ENCODE data around the gene GLG1.

The GLG1 gene

DNA sequence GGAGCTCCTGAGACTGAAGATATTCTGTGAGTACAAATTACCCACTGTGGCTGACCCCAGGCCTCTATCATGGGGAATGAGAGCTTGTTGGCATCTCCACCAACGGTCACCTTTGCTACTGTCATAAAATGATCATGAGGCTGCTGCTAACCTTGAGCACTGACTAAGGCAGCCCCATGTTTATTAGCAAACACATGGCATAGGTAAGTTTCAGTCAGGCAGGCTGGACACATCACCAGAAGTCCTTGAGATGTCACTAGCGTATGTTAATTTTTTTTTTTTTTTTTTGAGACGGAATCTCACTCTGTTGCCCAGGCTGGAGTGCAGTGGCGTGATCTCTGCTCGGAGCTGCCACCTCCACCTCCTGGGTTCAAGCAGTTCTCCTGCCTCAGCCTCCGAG, 1.5 kb upstream of the GLG1 start:
- no peak for DNase-seq

GRCh38 chr16:74607962-74608356, 1.0 kb upstream of the GLG1 start:
- no peak for DNase-seq

DNA sequence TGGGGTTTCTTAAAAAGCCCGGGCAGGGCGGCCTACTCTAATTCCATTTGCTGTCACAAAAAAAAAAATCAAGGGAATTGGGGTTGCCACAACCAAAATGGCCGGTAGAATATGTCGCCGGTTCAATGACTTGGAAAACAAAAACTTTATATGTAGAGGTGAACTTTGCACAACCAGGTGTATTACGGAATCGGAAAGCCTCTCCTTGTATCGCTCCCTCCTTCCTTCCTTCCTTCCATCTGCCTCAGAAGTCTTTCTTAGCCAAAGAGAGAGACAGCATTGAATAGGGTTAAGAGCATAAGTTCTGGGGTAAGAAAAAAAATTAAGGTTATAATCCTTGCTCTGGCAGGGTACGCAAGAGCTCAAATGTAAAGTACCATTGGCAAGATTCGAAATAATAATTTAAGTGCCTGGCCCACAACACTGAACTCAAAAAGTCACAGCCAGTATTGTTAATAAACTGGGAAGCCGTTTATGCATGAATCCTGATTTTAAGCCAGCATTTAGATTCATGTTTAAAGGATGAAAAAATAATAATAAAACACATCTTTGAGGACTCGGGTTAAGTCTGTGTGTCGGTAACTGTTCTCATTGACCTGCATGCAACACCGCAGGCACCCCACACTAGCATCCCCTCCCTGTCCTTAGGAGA, 522 bp upstream of the GLG1 start:
- DNase-seq: no peak

DNA sequence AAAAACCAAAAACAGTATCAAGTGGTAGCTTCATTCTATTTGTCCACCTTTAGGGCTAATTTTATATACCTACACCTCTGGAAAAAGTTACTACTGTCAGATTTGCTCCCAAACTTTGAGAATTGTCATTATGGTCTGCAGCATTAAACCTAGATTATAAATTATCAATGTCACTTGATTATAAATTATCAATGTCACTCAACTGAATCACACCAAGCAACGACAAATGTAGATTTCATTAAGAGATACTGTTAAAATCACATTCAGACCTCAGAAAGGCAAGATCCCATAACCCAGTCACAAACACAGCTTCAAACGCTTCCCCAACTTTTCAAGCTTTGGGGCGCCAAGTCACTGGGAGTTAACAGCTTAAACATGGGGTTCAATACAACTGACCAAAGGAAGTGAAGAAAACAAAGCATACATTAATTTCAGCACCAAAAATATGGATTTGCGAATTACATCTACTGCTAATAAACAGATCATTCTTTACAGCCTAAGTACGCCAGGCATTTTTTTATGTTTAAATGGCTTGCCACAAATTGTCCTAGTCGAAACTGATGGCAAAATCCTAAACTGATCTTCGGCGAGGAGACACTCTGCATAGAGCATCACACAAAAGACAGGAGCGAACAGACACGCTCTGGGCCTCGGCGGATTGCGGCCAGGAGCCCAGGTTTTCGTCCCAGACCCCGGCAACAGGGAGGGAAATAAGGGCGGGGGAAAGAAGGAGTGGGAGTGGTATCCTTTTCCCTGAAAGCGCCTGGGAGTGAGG, 981 bp downstream of the GLG1 start:
- DNase-seq: peak; percentile 42

DNA sequence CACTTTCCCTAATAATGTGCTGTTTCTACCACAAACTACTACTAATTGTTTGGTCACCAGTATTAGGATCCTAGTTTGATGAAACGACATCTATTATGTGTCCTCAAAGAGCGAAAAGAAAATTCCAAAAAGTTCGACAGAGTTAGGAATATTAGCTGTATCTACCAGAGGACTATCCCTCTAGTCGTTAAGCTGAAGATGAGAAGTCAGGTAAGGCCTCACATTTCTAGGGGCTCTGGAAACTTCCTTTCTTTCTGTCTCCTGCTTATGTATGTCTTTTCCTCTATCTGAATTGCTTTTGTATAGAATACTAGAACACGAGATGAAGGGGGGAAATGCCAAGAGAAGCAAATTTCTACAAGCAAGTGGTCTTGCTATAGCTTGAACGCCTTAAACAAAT, 1.6 kb downstream of the GLG1 start:
- DNase-seq: no peak

DNA sequence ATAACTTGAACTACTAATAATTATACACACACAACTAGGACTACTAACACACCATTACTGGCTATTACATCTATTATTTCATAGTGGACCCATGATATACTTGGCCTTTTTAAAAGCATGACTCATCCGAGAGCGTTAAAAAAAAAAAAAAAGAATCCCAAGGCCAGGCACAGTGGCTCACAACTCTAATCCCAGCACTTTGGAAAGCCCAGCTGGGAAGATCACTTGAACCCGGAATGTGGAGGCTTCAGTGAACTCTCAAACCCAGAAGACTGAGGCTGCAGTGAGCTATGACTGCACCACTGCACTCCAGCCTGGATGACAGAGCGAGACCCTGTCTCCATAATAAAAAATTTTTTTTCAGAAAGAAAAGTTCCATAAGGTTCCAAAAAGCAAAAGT, 3.1 kb downstream of the GLG1 start:
- no peak for DNase-seq

GRCh38 chr16:74601126-74601871, 5.6 kb downstream of the GLG1 start:
- no peak for DNase-seq

DNA sequence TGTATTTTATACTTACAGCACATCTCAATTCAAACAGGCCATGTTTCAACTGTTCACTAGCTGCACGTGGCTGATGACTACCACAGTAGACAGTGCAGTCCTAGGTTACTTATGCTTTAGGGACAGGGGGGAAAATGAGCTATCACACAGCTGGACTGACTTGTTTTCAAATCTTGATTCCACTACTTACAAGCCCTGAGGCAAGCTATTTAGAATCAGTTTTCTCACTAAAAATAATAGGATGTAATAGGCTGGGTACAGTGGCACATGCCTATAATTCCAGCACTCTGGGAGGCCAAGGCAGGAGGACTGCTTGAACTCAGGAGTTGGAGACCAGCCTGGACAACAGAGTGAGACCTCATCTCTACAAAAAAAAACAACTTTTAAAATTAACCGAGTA, 10.3 kb downstream of the GLG1 start:
- DNase-seq: no peak

DNA sequence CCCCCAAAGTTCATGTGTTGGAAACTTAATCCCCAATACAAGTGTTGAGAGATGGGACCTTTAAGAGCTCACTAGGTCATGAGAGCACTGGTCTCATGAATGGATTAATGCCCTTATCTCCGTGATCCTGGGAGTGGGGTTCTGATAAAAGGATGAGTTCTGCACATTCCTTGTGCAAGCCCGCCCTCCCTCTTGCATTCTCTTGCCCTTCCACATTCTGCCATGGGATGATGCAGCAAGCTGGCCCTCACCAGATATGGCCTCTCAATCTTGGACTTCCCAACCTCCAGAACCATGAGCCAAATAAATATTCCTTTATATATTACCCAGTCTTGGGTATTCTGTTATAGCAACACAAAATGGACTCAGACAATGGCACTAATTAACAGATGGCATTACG, 14.1 kb downstream of the GLG1 start:
- DNase-seq: no peak

GRCh38 chr16:74591876-74592650, 14.9 kb downstream of the GLG1 start:
- DNase-seq: no peak

- no peak for DNase-seq
Measured at GRCh38 chr16:74586948-74587347, 20.0 kb downstream of the GLG1 start.

GRCh38 chr16:74585846-74586443, 21.0 kb downstream of the GLG1 start:
- no peak for DNase-seq

GRCh38 chr16:74583926-74584666, 22.8 kb downstream of the GLG1 start:
- no peak for DNase-seq

DNA sequence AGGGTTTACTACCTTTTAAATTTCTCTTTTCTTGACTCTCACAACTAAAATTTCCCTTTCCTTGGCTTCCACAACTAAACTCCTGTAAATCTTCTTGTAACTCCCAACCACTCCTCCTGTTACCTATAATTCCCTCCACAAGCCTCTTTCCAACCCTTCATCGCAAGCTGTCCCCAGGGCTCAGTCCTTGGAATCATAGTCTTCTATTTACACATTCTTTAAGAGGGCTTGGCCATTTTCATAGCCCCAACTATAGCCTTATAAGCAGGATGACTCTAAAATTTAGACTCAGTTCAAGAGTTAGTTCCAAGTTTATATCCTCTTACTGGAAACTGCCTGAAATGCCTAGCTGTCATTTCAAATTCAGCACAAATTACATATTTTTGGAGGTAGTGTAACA, 23.9 kb downstream of the GLG1 start:
- DNase-seq: no peak

DNA sequence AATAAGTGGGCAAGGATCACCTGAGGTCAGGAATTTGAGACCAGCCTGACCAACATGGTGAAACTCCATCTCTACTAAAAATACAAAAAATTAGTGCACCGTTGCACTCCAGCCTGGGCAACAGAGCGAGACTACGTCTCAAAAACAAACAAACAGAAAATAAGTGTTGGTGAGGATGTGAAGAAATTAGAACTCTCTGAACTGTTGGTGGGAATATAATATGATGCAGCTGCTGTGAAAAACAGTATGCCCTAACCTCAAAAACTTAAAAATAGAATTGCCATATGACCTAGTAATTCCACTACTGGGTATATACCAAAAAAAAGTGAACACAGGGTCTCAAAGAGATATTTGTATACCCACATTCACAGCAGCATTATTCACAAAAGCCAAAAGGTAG, 26.1 kb downstream of the GLG1 start:
- no peak for DNase-seq

DNA sequence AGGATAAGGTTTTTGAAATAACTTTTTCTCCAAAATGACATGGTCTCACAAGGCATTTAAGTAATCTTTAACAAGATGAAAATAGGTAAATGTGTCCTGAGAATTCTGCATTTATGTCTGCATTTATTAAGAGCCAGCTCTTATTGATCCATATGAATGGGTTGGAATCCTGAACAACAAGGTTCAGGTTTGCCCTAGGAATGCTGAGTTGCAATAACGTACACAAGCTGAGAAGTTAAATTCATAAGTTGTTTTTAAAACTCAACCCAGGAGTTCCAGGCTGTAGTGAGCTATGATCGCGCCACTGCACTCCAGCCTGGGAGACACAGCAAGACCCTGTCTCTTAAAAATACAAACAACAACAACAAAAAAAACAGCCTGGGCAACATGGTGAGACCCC, 28.1 kb downstream of the GLG1 start:
- DNase-seq: no peak

DNA sequence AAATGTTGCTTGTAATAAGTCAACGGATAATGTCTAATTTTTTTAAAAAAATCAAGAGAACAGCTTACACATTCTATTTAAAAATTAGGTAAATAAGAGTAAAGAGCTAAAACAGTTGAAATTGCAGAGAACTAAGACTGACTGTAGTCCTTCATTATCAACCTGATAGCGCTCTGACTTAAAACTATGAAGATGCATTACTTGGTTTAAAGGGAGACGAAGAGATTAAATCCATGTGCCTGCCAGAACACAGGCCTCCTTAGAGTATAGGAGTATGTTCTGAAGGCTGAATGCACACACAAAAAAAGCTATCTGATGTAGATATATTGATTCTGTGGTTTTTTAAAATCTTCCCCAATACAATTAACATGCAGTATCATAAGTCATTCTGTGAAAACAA, 28.5 kb downstream of the GLG1 start:
- DNase-seq: no peak

DNA sequence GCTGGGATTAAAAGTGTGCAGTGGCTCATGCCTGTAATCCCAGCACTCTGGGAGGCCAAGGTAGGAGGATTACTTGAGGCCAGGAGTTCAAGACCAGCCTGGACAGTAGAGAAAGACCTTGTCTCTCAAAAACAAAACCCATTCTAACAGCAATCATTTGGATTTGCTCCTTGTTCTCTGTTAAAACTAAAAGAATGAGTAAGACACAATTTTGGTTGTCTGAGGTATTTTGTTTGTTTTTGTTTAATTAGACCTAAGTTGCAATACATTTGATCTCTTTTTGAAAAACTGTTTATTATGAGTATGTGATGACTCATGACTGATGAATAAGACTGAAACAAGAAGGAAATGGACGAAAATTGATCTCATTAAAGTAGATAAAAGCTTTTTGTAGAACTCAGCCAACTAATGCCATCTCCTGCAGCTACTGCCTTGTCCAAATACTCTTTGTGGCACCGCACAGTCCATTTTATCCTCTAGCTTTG, 29.0 kb downstream of the GLG1 start:
- peak; percentile 64 for DNase-seq

DNA sequence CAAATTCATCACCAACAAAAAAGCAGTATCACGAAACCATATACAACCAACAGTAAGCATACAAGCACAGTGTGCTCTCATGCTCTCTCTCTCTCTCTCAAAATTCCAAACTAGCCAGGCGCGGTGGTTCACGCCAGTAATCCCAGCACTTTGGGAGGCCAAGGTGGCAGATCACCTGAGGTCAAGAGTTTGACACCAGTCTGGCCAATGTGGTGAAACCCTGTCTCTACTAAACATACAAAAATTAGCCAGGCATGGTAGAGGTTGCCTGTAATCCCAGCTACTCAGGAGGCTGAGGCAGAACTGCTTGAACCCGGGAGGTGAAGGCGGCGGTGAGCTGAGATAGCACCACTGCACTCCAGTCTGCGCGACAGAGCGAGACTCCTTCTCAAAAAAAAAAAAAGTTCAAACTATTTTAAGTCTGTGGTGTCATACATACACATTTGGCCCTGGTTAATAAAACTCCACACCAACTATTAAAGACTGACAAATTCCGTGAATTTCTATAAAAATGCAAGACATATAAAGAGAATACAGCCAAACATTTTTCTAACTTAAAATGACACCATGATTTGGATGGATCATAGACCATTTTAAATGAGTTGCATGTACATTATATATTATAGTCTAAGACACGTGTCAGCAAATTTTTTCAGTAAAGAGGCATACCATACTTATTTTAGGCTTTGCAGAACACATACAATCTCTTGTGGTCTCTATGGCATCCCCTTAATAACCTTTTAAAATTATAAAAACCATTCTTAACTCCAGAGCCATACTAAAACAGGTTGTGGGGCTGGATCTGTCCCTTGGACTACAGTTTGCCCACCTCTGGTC, 30.9 kb downstream of the GLG1 start:
- DNase-seq: no peak

GRCh38 chr16:74575175-74575806, 31.6 kb downstream of the GLG1 start:
- DNase-seq: no peak

- DNase-seq: no peak
Measured at GRCh38 chr16:74574146-74574545, 32.8 kb downstream of the GLG1 start.
